ENCODE data around the gene SLC22A3.

DNA sequence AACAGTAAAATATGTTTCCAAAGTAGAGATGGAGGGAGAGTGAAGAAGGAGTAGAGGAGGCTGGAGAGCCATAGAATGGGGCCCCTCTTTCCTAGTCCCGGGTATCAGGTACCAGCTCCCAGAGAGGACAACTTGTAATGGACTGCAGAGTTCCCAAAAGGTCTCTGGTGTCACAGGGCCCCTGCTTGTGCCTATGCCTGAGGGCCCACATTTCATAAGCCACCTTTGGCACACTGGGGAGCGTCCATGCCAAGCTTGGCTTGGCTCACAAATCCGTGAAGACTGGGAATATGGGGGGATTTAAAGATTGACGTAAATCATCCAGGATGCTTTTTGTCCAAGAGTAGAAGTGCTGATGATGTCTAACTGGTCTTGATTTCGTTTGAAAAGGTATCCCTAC, 16.4 kb upstream of the SLC22A3 start:
- TF ChIP-seq, protein P1, sequence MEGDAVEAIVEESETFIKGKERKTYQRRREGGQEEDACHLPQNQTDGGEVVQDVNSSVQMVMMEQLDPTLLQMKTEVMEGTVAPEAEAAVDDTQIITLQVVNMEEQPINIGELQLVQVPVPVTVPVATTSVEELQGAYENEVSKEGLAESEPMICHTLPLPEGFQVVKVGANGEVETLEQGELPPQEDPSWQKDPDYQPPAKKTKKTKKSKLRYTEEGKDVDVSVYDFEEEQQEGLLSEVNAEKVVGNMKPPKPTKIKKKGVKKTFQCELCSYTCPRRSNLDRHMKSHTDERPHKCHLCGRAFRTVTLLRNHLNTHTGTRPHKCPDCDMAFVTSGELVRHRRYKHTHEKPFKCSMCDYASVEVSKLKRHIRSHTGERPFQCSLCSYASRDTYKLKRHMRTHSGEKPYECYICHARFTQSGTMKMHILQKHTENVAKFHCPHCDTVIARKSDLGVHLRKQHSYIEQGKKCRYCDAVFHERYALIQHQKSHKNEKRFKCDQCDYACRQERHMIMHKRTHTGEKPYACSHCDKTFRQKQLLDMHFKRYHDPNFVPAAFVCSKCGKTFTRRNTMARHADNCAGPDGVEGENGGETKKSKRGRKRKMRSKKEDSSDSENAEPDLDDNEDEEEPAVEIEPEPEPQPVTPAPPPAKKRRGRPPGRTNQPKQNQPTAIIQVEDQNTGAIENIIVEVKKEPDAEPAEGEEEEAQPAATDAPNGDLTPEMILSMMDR (IDR thresholded peaks at IDR 0.05 in 4 of 5, conservative IDR thresholded peaks at IDR 0.05 in 1 of 5): no peak
- no peak for TF ChIP-seq POLR2A (IDR thresholded peaks at IDR 0.05)
